H1 (cell line): Measurements from ENCODE around the gene NEK2. TPM values are rescaled to one million over a fixed set of nuclear protein-coding genes. Genes with fewer than 3 reads are reported as not detected.

ENCODE experiments used
- CBX5 ChIP-seq: fragments of 300-800, 300-1000 bp; sonication (generic); IDR thresholded peaks from 2 replicates; pipeline ENCODE4 v1.7.1; 2016; ENCODE audit warnings: antibody characterized with exemption, low read length, low read depth
- CEBPB ChIP-seq: IDR thresholded peaks from 2 replicates; pipeline ENCODE4 v1.6.1; 2012; ENCODE audit warnings: low read depth, low read length
- CREB1 ChIP-seq: IDR thresholded peaks from 2 replicates; pipeline ENCODE4 v1.6.1; 2012; ENCODE audit warnings: inconsistent platforms
- EZH2 ChIP-seq: fragments of 200-600 bp; sonication (generic); IDR thresholded peaks from 2 replicates; pipeline ENCODE4 v1.7.1; 2012; ENCODE audit warnings: low read depth, mild to moderate bottlenecking, moderate library complexity, low read length, inconsistent platforms; ENCODE audit not compliant: severe bottlenecking
- HDAC6 ChIP-seq: IDR thresholded peaks from one replicate; pipeline ENCODE4 v1.7.1; 2012; ENCODE audit warnings: low read depth, mild to moderate bottlenecking, inconsistent platforms, low read length, moderate library complexity
- JUN ChIP-seq: IDR thresholded peaks from 2 replicates; pipeline ENCODE4 v1.6.1; 2011; ENCODE audit warnings: low read depth, mild to moderate bottlenecking, improper control_type of control experiment, low read length
- KDM1A ChIP-seq: fragments of 200-600, 300-600 bp; sonication (generic); IDR thresholded peaks from 2 replicates; pipeline ENCODE4 v1.7.1; 2016; ENCODE audit warnings: mild to moderate bottlenecking, low read length, borderline replicate concordance
- MAFK ChIP-seq: IDR thresholded peaks from 2 replicates; pipeline ENCODE4 v1.6.1; 2012; ENCODE audit warnings: low read depth, mild to moderate bottlenecking, improper control_type of control experiment, low read length
- NANOG ChIP-seq: IDR thresholded peaks from 2 replicates; pipeline ENCODE4 v1.6.1; 2011; ENCODE audit warnings: low read length, low read depth, mild to moderate bottlenecking, inconsistent platforms; ENCODE audit not compliant: insufficient read depth, poor library complexity, severe bottlenecking
- SAP30 ChIP-seq: fragments of 300-600 bp; sonication (generic); IDR thresholded peaks from 2 replicates; pipeline ENCODE4 v1.7.1; 2012; ENCODE audit warnings: low read length, moderate library complexity, mild to moderate bottlenecking, inconsistent platforms; ENCODE audit not compliant: insufficient read depth, insufficient replicate concordance
- SIRT6 ChIP-seq: IDR thresholded peaks from one replicate; pipeline ENCODE4 v1.7.1; 2012; ENCODE audit warnings: low read length, inconsistent platforms
- SP4 ChIP-seq: IDR thresholded peaks from 2 replicates; pipeline ENCODE4 v1.6.1; 2012; ENCODE audit warnings: low read length, inconsistent platforms
- SUZ12 ChIP-seq: fragments of 200-600 bp; sonication (generic); IDR thresholded peaks from 2 replicates; pipeline ENCODE4 v1.6.1; 2012; ENCODE audit warnings: mild to moderate bottlenecking, inconsistent platforms, low read length, moderate library complexity, mixed read lengths
- polyA plus RNA-seq, 7 experiments: library from polyadenylated mRNA; depleted of rRNA in 3 of 7; stranded (reverse) in 5 of 7; unstranded in 2 of 7; fragments of >200 nt in 5 of 7; fragments of 200-250 nt in 2 of 7; gene quantifications; 1 replicate in 5 of 7; 2 replicates in 1 of 7; 4 replicates in 1 of 7; pipeline versions ENCODE4 v1.2.1 to v1.2.3, GENCODE V29; 2011 to 2013; ENCODE audit warnings: missing spikeins in 2 of 7, mixed read lengths in 2 of 7
- total RNA-seq: library from RNA; stranded (reverse); fragmentation: NEBNext Ultra II Directional; extraction: Animal tissue kit (Norgen Biotek cat#: 25700); gene quantifications from 2 replicates; pipeline ENCODE4 v1.2.1, GENCODE V29; 2021
- TF ChIP-seq, protein P1 (sequence below), 3 experiments: IDR thresholded peaks; 1 replicate in 2 of 3; 2 replicates in 1 of 3; pipeline versions ENCODE4 v1.5.1 to v1.6.1; 2011; ENCODE audit warnings: low read length in 3 of 3, mild to moderate bottlenecking in 3 of 3, inconsistent platforms in 2 of 3, low read depth in 1 of 3, moderate library complexity in 1 of 3; ENCODE audit not compliant: insufficient read depth in 1 of 3; ENCODE audit errors: control extremely low read depth in 1 of 3
- TF ChIP-seq, protein P2 (sequence below): IDR thresholded peaks from 2 replicates; pipeline ENCODE4 v1.6.1; 2012; ENCODE audit warnings: inconsistent platforms

Gene NEK2
- total and polyA plus RNA-seq, 2 of the 8 experiments (the other 6 are each of a cell fraction or from before 2014, with no cell fraction given): 8.4 to 22.9 TPM

DNA sequence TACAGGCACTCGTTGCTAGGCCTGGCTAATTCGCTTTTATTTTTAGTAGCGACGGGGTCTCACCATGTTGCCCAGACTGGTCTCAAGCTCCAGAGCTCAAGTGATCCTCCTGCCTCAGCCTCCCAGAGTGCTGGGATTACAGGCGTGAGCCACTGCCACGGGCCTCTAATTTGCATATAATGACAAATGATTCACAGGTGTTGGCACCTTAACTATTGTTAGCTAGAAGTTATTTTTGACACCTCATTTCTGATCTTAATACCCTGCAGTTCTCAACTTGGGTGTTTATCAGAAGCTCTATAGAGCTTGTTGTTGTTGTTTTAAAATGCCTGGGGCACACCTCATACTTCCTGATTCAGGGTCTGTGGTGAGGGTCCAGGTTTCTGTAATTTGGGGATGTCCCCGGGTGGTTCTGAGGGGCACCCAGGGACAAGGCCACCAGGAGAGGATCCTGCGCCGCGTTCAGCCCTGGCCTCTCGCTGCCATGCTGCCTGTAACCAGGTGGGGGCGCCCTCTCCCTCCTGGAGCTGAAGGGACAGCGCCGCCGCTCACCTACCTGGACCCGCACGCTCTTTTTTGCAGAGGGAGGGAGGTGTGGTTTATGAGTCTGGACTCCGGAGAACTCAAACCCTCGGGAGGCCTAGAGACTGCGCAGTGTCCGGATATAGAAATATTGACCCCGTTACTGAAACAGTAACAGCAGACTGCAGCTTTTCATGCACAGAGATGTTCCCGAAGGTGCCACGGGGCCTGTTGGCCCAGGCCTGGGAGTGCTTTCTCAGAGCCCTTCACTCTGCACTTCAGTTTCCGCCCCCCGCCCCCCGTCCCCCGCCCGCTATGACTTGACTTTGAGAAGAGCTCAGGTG lies 23.0 kb upstream of the NEK2 start (continued):
- no peak for TF ChIP-seq SIRT6
- no peak for TF ChIP-seq KDM1A
- no peak for TF ChIP-seq SAP30
- no peak for TF ChIP-seq NANOG
- TF ChIP-seq MAFK: no peak
- TF ChIP-seq, protein P1, sequence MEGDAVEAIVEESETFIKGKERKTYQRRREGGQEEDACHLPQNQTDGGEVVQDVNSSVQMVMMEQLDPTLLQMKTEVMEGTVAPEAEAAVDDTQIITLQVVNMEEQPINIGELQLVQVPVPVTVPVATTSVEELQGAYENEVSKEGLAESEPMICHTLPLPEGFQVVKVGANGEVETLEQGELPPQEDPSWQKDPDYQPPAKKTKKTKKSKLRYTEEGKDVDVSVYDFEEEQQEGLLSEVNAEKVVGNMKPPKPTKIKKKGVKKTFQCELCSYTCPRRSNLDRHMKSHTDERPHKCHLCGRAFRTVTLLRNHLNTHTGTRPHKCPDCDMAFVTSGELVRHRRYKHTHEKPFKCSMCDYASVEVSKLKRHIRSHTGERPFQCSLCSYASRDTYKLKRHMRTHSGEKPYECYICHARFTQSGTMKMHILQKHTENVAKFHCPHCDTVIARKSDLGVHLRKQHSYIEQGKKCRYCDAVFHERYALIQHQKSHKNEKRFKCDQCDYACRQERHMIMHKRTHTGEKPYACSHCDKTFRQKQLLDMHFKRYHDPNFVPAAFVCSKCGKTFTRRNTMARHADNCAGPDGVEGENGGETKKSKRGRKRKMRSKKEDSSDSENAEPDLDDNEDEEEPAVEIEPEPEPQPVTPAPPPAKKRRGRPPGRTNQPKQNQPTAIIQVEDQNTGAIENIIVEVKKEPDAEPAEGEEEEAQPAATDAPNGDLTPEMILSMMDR (IDR thresholded peaks at IDR 0.05; ENCODE audit: control extremely low read depth in 1 of 3, insufficient read depth in 1 of 3, low read depth in 1 of 3, low read length in 3 of 3): peak; percentile 98 to 99 (median 99)
- TF ChIP-seq, protein P2, sequence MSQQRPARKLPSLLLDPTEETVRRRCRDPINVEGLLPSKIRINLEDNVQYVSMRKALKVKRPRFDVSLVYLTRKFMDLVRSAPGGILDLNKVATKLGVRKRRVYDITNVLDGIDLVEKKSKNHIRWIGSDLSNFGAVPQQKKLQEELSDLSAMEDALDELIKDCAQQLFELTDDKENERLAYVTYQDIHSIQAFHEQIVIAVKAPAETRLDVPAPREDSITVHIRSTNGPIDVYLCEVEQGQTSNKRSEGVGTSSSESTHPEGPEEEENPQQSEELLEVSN: no peak
- TF ChIP-seq HDAC6: no peak
- TF ChIP-seq SP4: no peak
- no peak for TF ChIP-seq JUN
- no peak for TF ChIP-seq CBX5
- no peak for TF ChIP-seq SUZ12
- no peak for TF ChIP-seq CEBPB
- TF ChIP-seq CREB1: no peak
- TF ChIP-seq EZH2: no peak
